SU-DHL-6 (cell line): ENCODE measurements around the gene AHDC1.

Experiments
- EZH2phosphoT487 ChIP-seq: fragments of 200-600 bp; sonication (generic), shearing (Covaris generic); conservative IDR thresholded peaks from 2 replicates; pipeline ENCODE4 v1.6.1; 2018; ENCODE audit warnings: mild to moderate bottlenecking, antibody characterized with exemption, low read length, moderate library complexity, mixed read lengths
- TF ChIP-seq, protein P1 (sequence below): fragments of 200-600 bp; sonication (generic); IDR thresholded peaks from one replicate; pipeline ENCODE4 v1.5.1; 2017; ENCODE audit warnings: antibody characterized with exemption, mild to moderate bottlenecking, low read length, moderate library complexity; ENCODE audit not compliant: insufficient read depth, poor library complexity, severe bottlenecking

DNA sequence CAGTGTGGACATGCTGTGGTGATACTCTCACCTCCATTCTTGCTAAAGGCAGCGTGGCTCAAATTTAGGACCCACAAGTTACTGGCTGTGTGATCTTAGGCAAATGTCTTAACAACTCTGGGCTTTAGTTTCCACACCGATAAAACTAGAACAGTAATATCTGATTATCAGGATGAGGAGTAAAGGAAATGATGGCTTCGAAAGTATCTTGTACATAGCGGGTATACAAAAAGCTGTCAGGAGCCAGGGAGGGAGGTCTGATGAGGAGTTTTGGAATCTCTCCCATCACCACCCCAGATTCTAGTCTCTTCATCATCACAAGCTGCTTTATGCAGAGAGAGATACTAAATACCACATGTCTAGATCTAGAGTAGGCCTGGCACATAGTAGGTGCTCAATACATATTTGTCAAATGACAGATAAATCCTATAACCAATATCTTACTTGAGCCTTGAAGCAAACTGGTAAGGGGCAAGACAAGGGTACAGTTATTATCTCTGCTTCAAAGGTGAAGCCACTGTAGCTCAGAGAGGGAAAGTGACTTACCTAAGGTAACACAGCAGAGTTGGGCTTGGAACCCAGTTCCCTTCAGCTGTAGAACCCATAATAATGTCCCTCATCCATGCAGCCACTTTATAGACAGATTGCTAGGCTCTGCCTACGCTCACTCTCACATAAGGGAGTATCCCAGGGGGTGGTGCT, 40.6 kb upstream of the AHDC1 start:
- TF ChIP-seq, protein P1, sequence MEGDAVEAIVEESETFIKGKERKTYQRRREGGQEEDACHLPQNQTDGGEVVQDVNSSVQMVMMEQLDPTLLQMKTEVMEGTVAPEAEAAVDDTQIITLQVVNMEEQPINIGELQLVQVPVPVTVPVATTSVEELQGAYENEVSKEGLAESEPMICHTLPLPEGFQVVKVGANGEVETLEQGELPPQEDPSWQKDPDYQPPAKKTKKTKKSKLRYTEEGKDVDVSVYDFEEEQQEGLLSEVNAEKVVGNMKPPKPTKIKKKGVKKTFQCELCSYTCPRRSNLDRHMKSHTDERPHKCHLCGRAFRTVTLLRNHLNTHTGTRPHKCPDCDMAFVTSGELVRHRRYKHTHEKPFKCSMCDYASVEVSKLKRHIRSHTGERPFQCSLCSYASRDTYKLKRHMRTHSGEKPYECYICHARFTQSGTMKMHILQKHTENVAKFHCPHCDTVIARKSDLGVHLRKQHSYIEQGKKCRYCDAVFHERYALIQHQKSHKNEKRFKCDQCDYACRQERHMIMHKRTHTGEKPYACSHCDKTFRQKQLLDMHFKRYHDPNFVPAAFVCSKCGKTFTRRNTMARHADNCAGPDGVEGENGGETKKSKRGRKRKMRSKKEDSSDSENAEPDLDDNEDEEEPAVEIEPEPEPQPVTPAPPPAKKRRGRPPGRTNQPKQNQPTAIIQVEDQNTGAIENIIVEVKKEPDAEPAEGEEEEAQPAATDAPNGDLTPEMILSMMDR = no peak
- TF ChIP-seq EZH2phosphoT487 = no peak
